GM18526 (cell line): ENCODE data around the gene MAML2.

Source experiments
- POLR2A ChIP-seq: IDR thresholded peaks from 3 replicates; pipeline ENCODE4 v1.6.1; 2011; ENCODE audit not compliant: insufficient read length; ENCODE audit errors: extremely low read depth

Gene MAML2

GRCh38 chr11:96085319-96085930 lies 257.6 kb downstream of the MAML2 start:
- no peak for TF ChIP-seq POLR2A

GRCh38 chr11:96084610-96085318 lies 258.2 kb downstream of the MAML2 start:
- no peak for TF ChIP-seq POLR2A

- no peak for TF ChIP-seq POLR2A
Observed at GRCh38 chr11:96082936-96083335, 260.1 kb downstream of the MAML2 start.

GRCh38 chr11:96082002-96082899 lies 260.7 kb downstream of the MAML2 start:
- TF ChIP-seq POLR2A, result no peak

GRCh38 chr11:96081561-96081960 lies 261.4 kb downstream of the MAML2 start:
- no peak for TF ChIP-seq POLR2A

- TF ChIP-seq POLR2A, result no peak
Observed at GRCh38 chr11:96079691-96080090, 263.3 kb downstream of the MAML2 start.

DNA sequence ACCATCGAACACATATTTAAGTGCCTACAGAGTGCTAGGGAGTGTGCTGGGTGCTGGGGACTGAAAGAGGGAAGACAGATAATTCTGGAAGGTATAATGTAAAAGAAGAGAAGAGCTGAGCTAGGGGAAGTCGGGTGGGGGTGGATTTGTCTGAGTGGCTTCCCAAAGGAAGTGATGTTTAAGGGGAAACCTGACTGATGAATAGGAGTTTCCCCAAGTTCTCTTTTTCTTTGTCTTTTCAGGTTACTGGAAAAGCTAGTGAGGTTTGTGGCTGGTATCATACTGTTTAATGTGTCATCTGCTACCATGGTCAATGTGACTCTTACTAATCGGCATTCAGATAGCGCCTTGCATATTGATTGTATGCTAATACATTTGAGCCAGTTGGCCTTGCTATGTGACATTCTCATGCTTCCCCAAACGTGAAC lies 267.4 kb downstream of the MAML2 start:
- no peak for TF ChIP-seq POLR2A

GRCh38 chr11:96074551-96075310 lies 268.3 kb downstream of the MAML2 start:
- TF ChIP-seq POLR2A, result no peak

DNA sequence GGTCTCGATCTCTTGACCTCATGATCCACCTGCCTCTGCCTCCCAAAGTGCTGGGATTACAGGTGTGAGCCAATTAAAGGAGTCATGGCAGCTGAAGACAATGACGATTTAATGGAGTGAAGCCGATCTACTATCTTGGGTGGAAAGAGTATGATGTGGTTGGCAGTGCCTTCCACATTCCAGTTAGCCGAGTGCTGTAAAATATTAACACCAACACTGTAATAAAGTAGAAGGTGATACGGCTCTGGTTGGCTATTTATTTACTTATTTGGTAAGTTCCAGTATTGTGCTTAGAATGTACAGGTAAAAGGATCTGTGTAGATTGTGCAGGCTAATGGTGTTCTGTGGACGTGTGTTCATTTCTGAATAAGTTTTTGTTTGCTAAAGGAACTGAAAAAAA lies 269.5 kb downstream of the MAML2 start:
- TF ChIP-seq POLR2A, result no peak

GRCh38 chr11:96072592-96072991 lies 270.4 kb downstream of the MAML2 start:
- no peak for TF ChIP-seq POLR2A

- no peak for TF ChIP-seq POLR2A
Observed at GRCh38 chr11:96070453-96070852, 272.5 kb downstream of the MAML2 start.

- TF ChIP-seq POLR2A, result no peak
Observed at GRCh38 chr11:96067160-96067559, 275.8 kb downstream of the MAML2 start.

- TF ChIP-seq POLR2A, result no peak
Observed at GRCh38 chr11:96065379-96065778, 277.6 kb downstream of the MAML2 start.

DNA sequence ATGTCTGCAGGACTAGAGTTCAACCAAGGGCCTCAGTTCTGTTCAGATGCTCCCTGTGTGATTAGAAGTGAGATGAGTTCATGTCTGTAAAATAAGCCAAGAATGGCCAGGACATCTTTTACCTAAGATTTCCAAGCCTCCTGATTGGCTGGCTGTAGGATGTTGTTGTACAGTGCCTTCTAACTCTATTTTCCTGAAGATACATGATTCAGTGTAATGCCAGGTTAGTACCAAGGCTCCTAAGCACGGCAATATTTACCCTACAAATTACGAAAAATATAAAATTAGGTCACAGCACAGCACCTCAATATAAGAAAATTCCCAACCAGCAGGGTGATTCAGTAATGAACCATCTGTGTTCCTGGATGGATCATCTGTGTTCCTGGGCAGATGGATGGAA lies 279.1 kb downstream of the MAML2 start:
- TF ChIP-seq POLR2A, result no peak

GRCh38 chr11:96063053-96063452 lies 279.9 kb downstream of the MAML2 start:
- TF ChIP-seq POLR2A, result no peak
